H9 (cell line): ENCODE measurements around the gene CHN1. TPM values are rescaled to one million over a fixed set of nuclear protein-coding genes. Genes with fewer than 3 reads are reported as not detected.

ENCODE experiments used
- DNase-seq: peaks from one replicate; pipeline ENCODE4 v3.0.0-alpha.2; 2017
- H2AFZ ChIP-seq: one replicate; pipeline ENCODE4 v1.6.1; 2013; ENCODE audit warnings: mild to moderate bottlenecking, low read length, control low read depth, moderate library complexity
- H2AK5ac ChIP-seq: 2 replicates; pipeline ENCODE4 v1.6.1; 2013; ENCODE audit warnings: low read length, control low read depth, mixed read lengths; ENCODE audit not compliant: insufficient read length
- H2BK120ac ChIP-seq: one replicate; pipeline ENCODE4 v1.6.1; 2013; ENCODE audit warnings: low read depth, mild to moderate bottlenecking, low read length, control low read depth, inconsistent platforms; ENCODE audit not compliant: poor library complexity, severe bottlenecking
- H2BK12ac ChIP-seq: 2 replicates; pipeline ENCODE4 v1.6.1; 2013; ENCODE audit warnings: low read length, control low read depth, mixed read lengths, low read depth; ENCODE audit not compliant: insufficient read length
- H2BK15ac ChIP-seq: 2 replicates; pipeline ENCODE4 v1.6.1; 2013; ENCODE audit warnings: low read depth, low read length, control low read depth
- H2BK20ac ChIP-seq: one replicate; pipeline ENCODE4 v1.6.1; 2013; ENCODE audit warnings: low read depth, mild to moderate bottlenecking, low read length, control low read depth, inconsistent platforms; ENCODE audit not compliant: poor library complexity, severe bottlenecking
- H2BK5ac ChIP-seq: 2 replicates; pipeline ENCODE4 v1.6.1; 2013; ENCODE audit warnings: low read length, control low read depth, mixed read lengths; ENCODE audit not compliant: insufficient read length
- H3K14ac ChIP-seq: 2 replicates; pipeline ENCODE4 v1.6.1; 2013; ENCODE audit warnings: low read length, control low read depth; ENCODE audit not compliant: insufficient read depth
- H3K18ac ChIP-seq: 2 replicates; pipeline ENCODE4 v1.6.1; 2013; ENCODE audit warnings: low read depth, mild to moderate bottlenecking, mixed read lengths, low read length, control low read depth; ENCODE audit not compliant: insufficient read length
- H3K23ac ChIP-seq: 2 replicates; pipeline ENCODE4 v1.6.1; 2013; ENCODE audit warnings: low read length, control low read depth, mixed read lengths, low read depth; ENCODE audit not compliant: insufficient read length
- H3K23me2 ChIP-seq: 2 replicates; pipeline ENCODE4 v1.6.1; 2013; ENCODE audit warnings: low read depth, mild to moderate bottlenecking, mixed read lengths, low read length, control low read depth; ENCODE audit not compliant: insufficient read length, poor library complexity, severe bottlenecking
- H3K27ac ChIP-seq: 2 replicates; pipeline ENCODE4 v1.5.1; 2013; ENCODE audit warnings: low read length, control low read depth, mixed read lengths, low read depth; ENCODE audit not compliant: insufficient read length
- H3K27me3 ChIP-seq: 2 replicates; pipeline ENCODE4 v1.6.1; 2013; ENCODE audit warnings: low read length, control low read depth, inconsistent platforms; ENCODE audit not compliant: insufficient read depth
- H3K4ac ChIP-seq: 2 replicates; pipeline ENCODE4 v1.6.1; 2013; ENCODE audit warnings: low read depth, mild to moderate bottlenecking, control low read depth, inconsistent platforms, low read length, moderate library complexity
- H3K4me1 ChIP-seq: 2 replicates; pipeline ENCODE4 v1.6.1; 2013; ENCODE audit warnings: low read length, control low read depth, inconsistent platforms; ENCODE audit not compliant: insufficient read depth
- H3K4me2 ChIP-seq: 2 replicates; pipeline ENCODE4 v1.6.1; 2013; ENCODE audit warnings: low read length, control low read depth, mixed read lengths; ENCODE audit not compliant: insufficient read length, insufficient read depth
- H3K56ac ChIP-seq: 2 replicates; pipeline ENCODE4 v1.6.1; 2013; ENCODE audit warnings: low read depth, mild to moderate bottlenecking, mixed read lengths, low read length, control low read depth; ENCODE audit not compliant: insufficient read length
- H3K79me1 ChIP-seq: 2 replicates; pipeline ENCODE4 v1.6.1; 2013; ENCODE audit warnings: low read depth, mild to moderate bottlenecking, moderate library complexity, low read length, control low read depth, inconsistent platforms; ENCODE audit not compliant: insufficient read depth, poor library complexity, severe bottlenecking
- H3K79me2 ChIP-seq: 2 replicates; pipeline ENCODE4 v1.6.1; 2013; ENCODE audit warnings: low read length, control low read depth, inconsistent platforms; ENCODE audit not compliant: insufficient read depth
- H3K9ac ChIP-seq: 2 replicates; pipeline ENCODE4 v1.6.1; 2013; ENCODE audit warnings: low read length, control low read depth, mixed read lengths; ENCODE audit not compliant: insufficient read length; ENCODE audit errors: extremely low read depth
- H3K9me3 ChIP-seq: one replicate; pipeline ENCODE4 v1.6.1; 2013; ENCODE audit warnings: low read depth, low read length, inconsistent platforms; ENCODE audit not compliant: control insufficient read depth
- H3T11ph ChIP-seq: one replicate; pipeline ENCODE4 v1.6.1; 2013; ENCODE audit warnings: mild to moderate bottlenecking, low read length, control low read depth, inconsistent platforms
- H4K20me1 ChIP-seq: one replicate; pipeline ENCODE4 v1.6.1; 2013; ENCODE audit not compliant: control insufficient read depth, insufficient read length, insufficient read depth
- H4K5ac ChIP-seq: 2 replicates; pipeline ENCODE4 v1.6.1; 2013; ENCODE audit warnings: low read depth, mild to moderate bottlenecking, mixed read lengths, low read length, control low read depth; ENCODE audit not compliant: insufficient read length
- H4K8ac ChIP-seq: replicated peaks from 2 replicates; pipeline ENCODE4 v1.6.1; 2013; ENCODE audit warnings: low read length, control low read depth, mixed read lengths, low read depth; ENCODE audit not compliant: insufficient read length
- H4K91ac ChIP-seq: 2 replicates; pipeline ENCODE4 v1.6.1; 2013; ENCODE audit warnings: low read depth, mild to moderate bottlenecking, moderate library complexity, mixed read lengths, low read length, control low read depth; ENCODE audit not compliant: insufficient read length
- H3K27ac Mint-ChIP-seq, 3 experiments: 2 replicates in 2 of 3; 3 replicates in 1 of 3; pipeline ENCODE4 v1.8.0; 2020 to 2021; ENCODE audit warnings: mixed read lengths in 3 of 3, mild to moderate bottlenecking in 1 of 3, moderate library complexity in 1 of 3
- H3K27me3 Mint-ChIP-seq: 2 replicates; pipeline ENCODE4 v1.8.0; 2021; ENCODE audit warnings: low read depth, mild to moderate bottlenecking, moderate library complexity, mixed read lengths
- H3K36me3 Mint-ChIP-seq, 3 experiments: 2 replicates in 2 of 3; 3 replicates in 1 of 3; pipeline ENCODE4 v1.8.0; 2020 to 2021; ENCODE audit warnings: low read depth in 3 of 3, mixed read lengths in 3 of 3; ENCODE audit not compliant: insufficient read depth in 1 of 3
- H3K4me1 Mint-ChIP-seq, 2 experiments: 2 replicates each; pipeline ENCODE4 v1.8.0; 2020; ENCODE audit warnings: mixed read lengths in 2 of 2
- H3K4me3 Mint-ChIP-seq, 2 experiments: 2 replicates in 1 of 2; 3 replicates in 1 of 2; pipeline ENCODE4 v1.8.0; 2020 to 2021; ENCODE audit warnings: mild to moderate bottlenecking in 2 of 2, mixed read lengths in 2 of 2, moderate library complexity in 1 of 2
- H3K9me3 Mint-ChIP-seq, 2 experiments: 2 replicates in 1 of 2; 3 replicates in 1 of 2; pipeline ENCODE4 v1.8.0; 2020; ENCODE audit warnings: mild to moderate bottlenecking in 2 of 2, mixed read lengths in 2 of 2, moderate library complexity in 1 of 2
- WGBS: extraction: QIAGEN DNeasy Blood & Tissue Kit; methylation state at CpG from one replicate; pipeline ENCODE4 v1.1.7; 2013; ENCODE audit warnings: missing lambda C conversion rate, low lambda C conversion rate, mixed read lengths; ENCODE audit not compliant: insufficient read length; ENCODE audit errors: extremely low coverage; 5-methylcytosine and 5-hydroxymethylcytosine counted together
- total RNA-seq: library from RNA; stranded (reverse); gene quantifications from 2 replicates; pipeline ENCODE4 v1.2.1, GENCODE V29; 2021
- TF ChIP-seq, protein P1 (sequence below): fragments of 200-600 bp; sonication (generic); conservative IDR thresholded peaks from 3 replicates; pipeline ENCODE4 v1.8.0; 2021; ENCODE audit warnings: antibody characterized with exemption, mild to moderate bottlenecking

CHN1 gene
- total RNA-seq, 1 experiment from 2014 or later, result 33.9 TPM

DNA sequence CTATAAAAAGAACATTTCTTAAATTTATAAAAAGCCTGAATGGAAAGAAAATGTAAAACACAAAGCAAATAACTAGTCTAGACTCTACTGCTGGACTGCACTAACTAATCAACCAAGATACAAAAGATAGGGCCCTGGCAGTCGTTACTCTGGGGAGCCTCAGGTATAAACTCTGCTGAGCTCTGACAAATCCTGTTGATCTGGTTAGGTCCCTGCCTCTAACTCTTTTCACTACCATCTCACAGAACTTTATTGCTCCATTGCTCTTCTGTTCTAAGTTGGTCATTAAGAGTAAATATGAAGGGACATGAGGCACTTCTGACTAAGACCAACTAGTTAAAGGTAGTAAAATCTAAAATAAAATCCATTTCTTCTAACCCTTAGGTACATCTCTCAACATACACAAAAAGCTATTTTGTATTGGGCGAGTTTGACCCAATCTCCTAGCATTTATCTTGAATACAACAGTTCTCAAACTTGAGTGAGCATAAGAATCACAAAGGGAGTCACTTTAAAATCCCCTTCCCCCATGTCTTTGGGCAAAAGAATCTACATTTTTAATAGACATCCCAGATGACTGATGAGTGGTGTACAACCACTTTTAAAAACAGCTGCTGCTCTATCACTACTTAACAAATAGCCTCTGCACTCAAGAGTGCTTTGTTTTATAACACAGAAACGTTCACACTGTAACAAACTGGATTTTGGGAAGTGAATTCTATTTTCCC, 2.5 kb downstream of the CHN1 start:
- TF ChIP-seq, protein P1, sequence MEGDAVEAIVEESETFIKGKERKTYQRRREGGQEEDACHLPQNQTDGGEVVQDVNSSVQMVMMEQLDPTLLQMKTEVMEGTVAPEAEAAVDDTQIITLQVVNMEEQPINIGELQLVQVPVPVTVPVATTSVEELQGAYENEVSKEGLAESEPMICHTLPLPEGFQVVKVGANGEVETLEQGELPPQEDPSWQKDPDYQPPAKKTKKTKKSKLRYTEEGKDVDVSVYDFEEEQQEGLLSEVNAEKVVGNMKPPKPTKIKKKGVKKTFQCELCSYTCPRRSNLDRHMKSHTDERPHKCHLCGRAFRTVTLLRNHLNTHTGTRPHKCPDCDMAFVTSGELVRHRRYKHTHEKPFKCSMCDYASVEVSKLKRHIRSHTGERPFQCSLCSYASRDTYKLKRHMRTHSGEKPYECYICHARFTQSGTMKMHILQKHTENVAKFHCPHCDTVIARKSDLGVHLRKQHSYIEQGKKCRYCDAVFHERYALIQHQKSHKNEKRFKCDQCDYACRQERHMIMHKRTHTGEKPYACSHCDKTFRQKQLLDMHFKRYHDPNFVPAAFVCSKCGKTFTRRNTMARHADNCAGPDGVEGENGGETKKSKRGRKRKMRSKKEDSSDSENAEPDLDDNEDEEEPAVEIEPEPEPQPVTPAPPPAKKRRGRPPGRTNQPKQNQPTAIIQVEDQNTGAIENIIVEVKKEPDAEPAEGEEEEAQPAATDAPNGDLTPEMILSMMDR, result no peak

More for the DNA sequence above, 2.5 kb downstream of the CHN1 start:
- no peaks in the 10 kb centered on the region for H4K20me1 ChIP-seq
- Mint-ChIP-seq H3K27me3 (no peaks in the 10 kb centered on the region; the same call in 1 of the 2 replicates), H3K36me3 (peaks cover 1 to 4% (median 4%) of the 10 kb centered on the region in 3 experiments; a peak in 4 of 7 replicates), H3K4me1 (peaks cover 42 to 44% of the 10 kb centered on the region in 2 experiments), H3K27ac (no peak overlapping the region), H3K4me3 (peak overlapping the region in 1 of 2 experiments; percentile 53; a peak in 1 of 5 replicates), H3K9me3 (no peaks in the 10 kb centered on the region; a peak in 1 of 5 replicates)
- H3K18ac ChIP-seq, result no peak overlapping the region
- H2BK120ac ChIP-seq, result no peak overlapping the region
- DNase-seq, result no peak
- no peak overlapping the region for H3K4ac ChIP-seq
- no peak overlapping the region for H2BK12ac ChIP-seq
- peaks cover 3% of the 10 kb centered on the region for H3K23me2 ChIP-seq
- no CpG with 5 or more reads among the region's 3 CpGs for WGBS
- H2AFZ ChIP-seq, result no peak overlapping the region
- H2BK15ac ChIP-seq, result no peak overlapping the region
- peaks cover 15% of the 10 kb centered on the region; the same call in 1 of the 2 replicates for H3K79me2 ChIP-seq
- no peak overlapping the region for H3K27ac ChIP-seq
- no peak overlapping the region for H4K5ac ChIP-seq
- H3K4me1 ChIP-seq, result no peaks in the 10 kb centered on the region
- H4K91ac ChIP-seq, result no peak overlapping the region
- no peak overlapping the region for H3K9ac ChIP-seq
- H3K23ac ChIP-seq, result no peak overlapping the region
- no peak overlapping the region for H3T11ph ChIP-seq
- H3K27me3 ChIP-seq, result no peaks in the 10 kb centered on the region
- H3K14ac ChIP-seq, result no peak overlapping the region
- H4K8ac ChIP-seq, result no peak overlapping the region
- no peak overlapping the region for H3K4me2 ChIP-seq
- no peaks in the 10 kb centered on the region for H3K9me3 ChIP-seq
- H3K56ac ChIP-seq, result no peak overlapping the region
- no peak overlapping the region for H2AK5ac ChIP-seq
- H2BK20ac ChIP-seq, result no peak overlapping the region
- no peaks in the 10 kb centered on the region for H3K79me1 ChIP-seq
- no peak overlapping the region for H2BK5ac ChIP-seq
